Suprapubic skin (tissue), 4 donors: ENCODE results near the gene SYTL4.

Experiments
- CTCF ChIP-seq, 2 donors: fragments of 200-600 bp in 1 of 2; fragments of 450-650 bp in 1 of 2; sonication (generic) in 1 of 2; IDR thresholded peaks; one replicate each; pipeline ENCODE4 v1.5.1; 2016 to 2019; ENCODE audit warnings: antibody characterized with exemption in 2 of 2, mild to moderate bottlenecking in 1 of 2, moderate library complexity in 1 of 2
- EP300 ChIP-seq: sonication (generic); formaldehyde crosslinking; IDR thresholded peaks from one replicate; pipeline ENCODE4 v1.6.1; 2017; ENCODE audit warnings: antibody characterized with exemption
- POLR2A ChIP-seq, 2 donors: fragments of 450-650 bp; IDR thresholded peaks; one replicate each; pipeline ENCODE4 v1.6.1; 2017; ENCODE audit warnings: antibody characterized with exemption in 2 of 2, mild to moderate bottlenecking in 2 of 2, moderate library complexity in 2 of 2
- POLR2AphosphoS5 ChIP-seq, 3 donors: sonication (generic); formaldehyde crosslinking; IDR thresholded peaks; one replicate each; pipeline ENCODE4 v1.6.1; 2017; ENCODE audit warnings: antibody characterized with exemption in 3 of 3

GRCh38 chrX:100696699-100697351 is 35.1 kb downstream of the SYTL4 start:
- TF ChIP-seq POLR2AphosphoS5 (IDR thresholded peaks at IDR 0.05) (no peak), POLR2A (IDR thresholded peaks at IDR 0.05) (no peak), CTCF (IDR thresholded peaks at IDR 0.05) (no peak), EP300 (no peak)
